Cardiac muscle cell (in vitro differentiated cells and primary cell): ENCODE measurements around the gene MYO1B. TPM values are rescaled to one million over a fixed set of nuclear protein-coding genes. Genes with fewer than 3 reads are reported as not detected.
A peak's percentile ranks its signal among the peaks of the same experiment; 100 is the strongest.

Experiments used
- DNase-seq, 2 donors: peaks; one replicate each; pipeline versions ENCODE4 v3.0.0 to v3.0.0-alpha.2; 2010 to 2017; ENCODE audit warnings: low read depth in 1 of 2, low spot score in 1 of 2
- H3K27ac ChIP-seq: fragments of 200-600 bp; sonication (generic); 2 replicates; pipeline ENCODE4 v1.5.1; 2016
- H3K27me3 ChIP-seq: fragments of 200-600 bp; sonication (generic); 2 replicates; pipeline ENCODE4 v1.6.0; 2016; ENCODE audit warnings: control low read depth
- H3K36me3 ChIP-seq: fragments of 200-600 bp; sonication (generic); 2 replicates; pipeline ENCODE4 v1.5.1; 2016; ENCODE audit warnings: control low read depth
- H3K4me1 ChIP-seq: fragments of 200-600 bp; sonication (generic); 2 replicates; pipeline ENCODE4 v1.8.1; 2017; ENCODE audit warnings: low read depth, mild to moderate bottlenecking, mixed run types
- H3K4me3 ChIP-seq: fragments of 200-600 bp; sonication (generic); 2 replicates; pipeline ENCODE4 v1.5.1; 2016; ENCODE audit warnings: mild to moderate bottlenecking
- H3K9me3 ChIP-seq: fragments of 200-600 bp; sonication (generic); 2 replicates; pipeline ENCODE4 v1.5.1; 2017; ENCODE audit warnings: low read depth, mild to moderate bottlenecking, control low read depth
- polyA plus RNA-seq: library from polyadenylated mRNA; unstranded; fragments of >200 nt; fragmentation: Nextera tagmentation; extraction: Ambion mirVana; gene quantifications from 2 replicates; pipeline ENCODE4 v1.2.1, GENCODE V29; 2016
- total RNA-seq: library from RNA; depleted of rRNA; stranded (reverse); fragments of >200 nt; gene quantifications from 2 replicates; pipeline ENCODE4 v1.2.3, GENCODE V29; 2016
- TF ChIP-seq, protein P1 (sequence below): IDR thresholded peaks from 2 replicates; pipeline ENCODE4 v1.5.1; 2012; ENCODE audit warnings: low read depth, mild to moderate bottlenecking, low read length

The MYO1B gene
- total and polyA plus RNA-seq, 2 experiments from 2014 or later, result 33.1 to 44.5 TPM

DNA sequence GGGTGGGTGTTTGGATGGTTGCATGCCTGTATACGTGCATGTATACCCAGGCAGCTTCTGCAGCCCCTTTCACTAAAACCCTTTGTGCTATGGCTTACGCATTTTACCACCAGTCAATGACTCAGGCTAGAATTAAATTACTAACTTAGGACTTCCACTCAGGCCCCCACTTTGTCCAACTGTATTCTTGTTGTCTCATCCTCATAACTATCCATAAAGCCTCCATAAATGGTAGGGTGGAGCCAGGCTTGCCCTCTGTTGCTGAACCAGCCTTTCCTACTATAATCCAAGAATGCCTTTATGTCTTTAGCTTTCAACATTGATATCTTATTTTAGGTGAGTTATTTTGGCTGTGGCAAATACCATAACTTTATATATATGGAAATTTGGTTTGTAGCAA is 119.9 kb downstream of the MYO1B start:
- Histone ChIP-seq H3K4me1 (no peaks in the 10 kb centered on the region), H3K36me3 (peaks cover 13% of the 10 kb centered on the region), H3K9me3 (no peaks in the 10 kb centered on the region), H3K27ac (no peak overlapping the region), H3K27me3 (no peaks in the 10 kb centered on the region), H3K4me3 (no peak overlapping the region)
- no peak for DNase-seq
- TF ChIP-seq, protein P1, sequence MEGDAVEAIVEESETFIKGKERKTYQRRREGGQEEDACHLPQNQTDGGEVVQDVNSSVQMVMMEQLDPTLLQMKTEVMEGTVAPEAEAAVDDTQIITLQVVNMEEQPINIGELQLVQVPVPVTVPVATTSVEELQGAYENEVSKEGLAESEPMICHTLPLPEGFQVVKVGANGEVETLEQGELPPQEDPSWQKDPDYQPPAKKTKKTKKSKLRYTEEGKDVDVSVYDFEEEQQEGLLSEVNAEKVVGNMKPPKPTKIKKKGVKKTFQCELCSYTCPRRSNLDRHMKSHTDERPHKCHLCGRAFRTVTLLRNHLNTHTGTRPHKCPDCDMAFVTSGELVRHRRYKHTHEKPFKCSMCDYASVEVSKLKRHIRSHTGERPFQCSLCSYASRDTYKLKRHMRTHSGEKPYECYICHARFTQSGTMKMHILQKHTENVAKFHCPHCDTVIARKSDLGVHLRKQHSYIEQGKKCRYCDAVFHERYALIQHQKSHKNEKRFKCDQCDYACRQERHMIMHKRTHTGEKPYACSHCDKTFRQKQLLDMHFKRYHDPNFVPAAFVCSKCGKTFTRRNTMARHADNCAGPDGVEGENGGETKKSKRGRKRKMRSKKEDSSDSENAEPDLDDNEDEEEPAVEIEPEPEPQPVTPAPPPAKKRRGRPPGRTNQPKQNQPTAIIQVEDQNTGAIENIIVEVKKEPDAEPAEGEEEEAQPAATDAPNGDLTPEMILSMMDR, result no peak

DNA sequence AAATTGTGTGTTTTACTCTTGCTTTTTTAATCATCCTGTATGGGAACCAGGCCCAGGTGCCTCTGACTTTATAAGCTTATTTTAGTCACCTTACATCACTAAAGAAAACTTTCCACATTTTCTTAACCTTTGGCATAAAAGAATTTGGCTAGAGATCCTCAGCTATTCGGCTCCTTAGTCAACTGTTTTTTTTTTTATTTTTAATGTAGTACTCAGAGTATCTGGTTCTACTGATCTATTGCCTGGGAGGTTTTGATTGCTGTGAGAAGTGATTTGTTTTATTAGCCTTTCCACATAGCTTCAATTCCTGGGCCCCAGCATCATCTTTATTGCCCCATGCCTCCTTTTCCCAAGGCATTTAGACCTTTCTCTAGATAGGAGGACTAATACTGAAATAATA is 121.0 kb downstream of the MYO1B start:
- Histone ChIP-seq H3K4me3 (no peak overlapping the region), H3K9me3 (no peaks in the 10 kb centered on the region), H3K27ac (no peak overlapping the region), H3K4me1 (no peaks in the 10 kb centered on the region), H3K27me3 (no peaks in the 10 kb centered on the region), H3K36me3 (peaks cover 8% of the 10 kb centered on the region)
- DNase-seq, result no peak
- TF ChIP-seq, protein P1, result no peak

DNA sequence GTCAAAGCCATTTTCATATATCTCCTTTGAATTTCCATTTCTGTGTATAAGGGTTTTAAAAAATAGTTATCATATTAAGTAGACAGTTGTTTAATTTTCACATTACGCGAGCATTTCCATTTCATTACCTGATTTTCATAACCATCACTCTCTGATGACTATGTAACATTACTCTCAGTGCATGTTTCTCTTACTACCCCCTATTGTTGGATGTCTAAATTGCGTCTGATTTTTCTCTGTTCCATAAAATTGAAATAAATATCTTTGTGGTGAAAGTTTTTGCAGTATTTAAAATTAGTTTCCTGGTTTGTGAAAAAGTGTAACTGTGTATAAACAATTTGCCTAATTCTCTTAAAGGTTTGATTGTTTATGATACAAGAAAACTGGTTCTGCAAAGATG is 123.8 kb downstream of the MYO1B start:
- no peak overlapping the region for H3K4me3 ChIP-seq
- H3K9me3 ChIP-seq, result no peaks in the 10 kb centered on the region
- peaks cover 4% of the 10 kb centered on the region for H3K36me3 ChIP-seq
- TF ChIP-seq, protein P1, result peak; percentile 49
- H3K4me1 ChIP-seq, result no peaks in the 10 kb centered on the region
- H3K27ac ChIP-seq, result no peak overlapping the region
- H3K27me3 ChIP-seq, result no peaks in the 10 kb centered on the region
- DNase-seq, result peak in 1 of 2 donors; percentile 32

DNA sequence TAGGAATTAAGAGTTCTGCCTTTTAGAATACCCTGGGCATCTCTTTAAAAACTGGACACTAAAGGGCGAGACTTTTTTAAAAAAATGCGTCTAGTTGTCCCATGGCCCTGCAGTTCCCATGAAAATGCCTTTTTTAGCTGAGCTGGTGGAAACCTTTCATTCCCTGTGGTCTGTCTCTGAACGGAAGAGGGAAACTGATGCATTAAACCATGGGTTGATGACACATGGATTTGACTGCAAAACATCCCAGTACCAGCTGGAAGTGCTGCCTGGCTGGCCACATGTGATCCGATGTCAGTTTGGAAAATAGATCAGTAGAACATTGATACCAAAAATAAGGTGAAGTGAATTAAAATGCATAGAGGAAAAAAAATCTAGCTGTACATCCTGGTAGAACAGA is 129.2 kb downstream of the MYO1B start:
- no peaks in the 10 kb centered on the region for H3K36me3 ChIP-seq
- H3K27ac ChIP-seq, result no peak overlapping the region
- no peak for DNase-seq
- no peaks in the 10 kb centered on the region for H3K27me3 ChIP-seq
- no peaks in the 10 kb centered on the region for H3K9me3 ChIP-seq
- TF ChIP-seq, protein P1, result no peak
- H3K4me3 ChIP-seq, result no peak overlapping the region
- no peaks in the 10 kb centered on the region for H3K4me1 ChIP-seq

GRCh38 chr2:191374939-191375338 is 129.7 kb downstream of the MYO1B start:
- Histone ChIP-seq H3K9me3 (no peaks in the 10 kb centered on the region), H3K4me3 (no peak overlapping the region), H3K4me1 (no peaks in the 10 kb centered on the region), H3K27ac (no peak overlapping the region), H3K27me3 (no peaks in the 10 kb centered on the region), H3K36me3 (no peaks in the 10 kb centered on the region)
- TF ChIP-seq, protein P1, result no peak
- no peak for DNase-seq
